Esophagus squamous epithelium (tissue), 4 donors: ENCODE data around the gene KDF1.

Experiments
- CTCF ChIP-seq, 6 experiments: fragments of 450-650 bp in 4 of 6; fragments of 200-600 bp in 2 of 6; sonication (generic) in 2 of 6; IDR thresholded peaks; one replicate each; pipeline ENCODE4 v1.5.1; 2016 to 2019; ENCODE audit warnings: antibody characterized with exemption in 6 of 6, mild to moderate bottlenecking in 4 of 6, moderate library complexity in 4 of 6
- POLR2A ChIP-seq, 4 donors: fragments of 450-650 bp; IDR thresholded peaks; one replicate each; pipeline ENCODE4 v1.6.1; 2017; ENCODE audit warnings: antibody characterized with exemption in 4 of 4, mild to moderate bottlenecking in 4 of 4, moderate library complexity in 3 of 4

- TF ChIP-seq CTCF (IDR thresholded peaks at IDR 0.05) (no peak), POLR2A (IDR thresholded peaks at IDR 0.05) (no peak)
These were observed 40.0 kb upstream of the KDF1 start for GRCh38 chr1:27000090-27000816.
